Panc1 (cell line): ENCODE measurements around the gene SV2C.

ENCODE experiments used
- POLR2AphosphoS5 ChIP-seq: IDR thresholded peaks from 2 replicates; pipeline ENCODE4 v1.6.1; 2012; ENCODE audit warnings: mild to moderate bottlenecking, low read depth, low read length, moderate library complexity
- SIN3A ChIP-seq: IDR thresholded peaks from 2 replicates; pipeline ENCODE4 v1.6.1; 2012; ENCODE audit warnings: low read depth, mild to moderate bottlenecking, low read length, moderate library complexity, borderline replicate concordance; ENCODE audit not compliant: insufficient read depth
- TF ChIP-seq, protein P1 (sequence below): fragments of 450-650 bp; IDR thresholded peaks from 2 replicates; pipeline ENCODE4 v1.5.1; 2017; ENCODE audit warnings: mild to moderate bottlenecking

DNA sequence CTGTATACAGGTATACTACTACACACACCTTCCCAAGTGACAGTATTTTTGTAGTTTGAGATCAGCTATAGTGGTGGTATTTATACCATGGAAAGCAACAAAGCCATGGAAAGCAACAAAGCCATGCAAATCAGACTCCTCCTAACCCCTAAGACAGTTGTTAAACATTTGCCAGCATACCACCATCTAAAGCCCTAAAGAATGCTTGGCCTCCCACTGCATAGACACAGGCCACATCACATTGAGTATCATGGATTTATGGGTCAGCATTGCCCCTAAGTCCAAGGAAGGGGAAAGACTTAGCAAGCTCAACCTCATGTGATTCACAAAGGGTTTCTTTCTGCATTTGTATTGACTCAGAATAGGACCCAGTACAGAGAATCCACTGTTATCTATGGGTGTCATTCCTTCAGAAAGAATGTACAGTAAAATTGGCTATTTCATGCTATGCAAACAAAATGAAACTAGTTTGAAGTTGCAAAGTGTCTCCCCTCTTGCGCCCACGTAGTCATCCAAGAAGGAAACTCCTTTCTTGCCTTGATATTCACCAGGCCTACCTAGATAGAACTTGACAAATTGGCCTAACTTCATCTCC, 249.5 kb downstream of the SV2C start:
- TF ChIP-seq, protein P1, sequence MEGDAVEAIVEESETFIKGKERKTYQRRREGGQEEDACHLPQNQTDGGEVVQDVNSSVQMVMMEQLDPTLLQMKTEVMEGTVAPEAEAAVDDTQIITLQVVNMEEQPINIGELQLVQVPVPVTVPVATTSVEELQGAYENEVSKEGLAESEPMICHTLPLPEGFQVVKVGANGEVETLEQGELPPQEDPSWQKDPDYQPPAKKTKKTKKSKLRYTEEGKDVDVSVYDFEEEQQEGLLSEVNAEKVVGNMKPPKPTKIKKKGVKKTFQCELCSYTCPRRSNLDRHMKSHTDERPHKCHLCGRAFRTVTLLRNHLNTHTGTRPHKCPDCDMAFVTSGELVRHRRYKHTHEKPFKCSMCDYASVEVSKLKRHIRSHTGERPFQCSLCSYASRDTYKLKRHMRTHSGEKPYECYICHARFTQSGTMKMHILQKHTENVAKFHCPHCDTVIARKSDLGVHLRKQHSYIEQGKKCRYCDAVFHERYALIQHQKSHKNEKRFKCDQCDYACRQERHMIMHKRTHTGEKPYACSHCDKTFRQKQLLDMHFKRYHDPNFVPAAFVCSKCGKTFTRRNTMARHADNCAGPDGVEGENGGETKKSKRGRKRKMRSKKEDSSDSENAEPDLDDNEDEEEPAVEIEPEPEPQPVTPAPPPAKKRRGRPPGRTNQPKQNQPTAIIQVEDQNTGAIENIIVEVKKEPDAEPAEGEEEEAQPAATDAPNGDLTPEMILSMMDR: no peak
- TF ChIP-seq POLR2AphosphoS5 (no peak), SIN3A (no peak)
